Loucy (cell line): ENCODE data around the gene FOXP1.

ENCODE experiments used
- H2AFZ ChIP-seq: fragments of 200-600 bp; sonication (generic); 2 replicates; pipeline ENCODE4 v1.6.0; 2016; ENCODE audit warnings: antibody characterized with exemption, mild to moderate bottlenecking, low read length, moderate library complexity
- H3F3A ChIP-seq: fragments of 200-600 bp; 2 replicates; pipeline ENCODE4 v1.6.0; 2016; ENCODE audit warnings: antibody characterized with exemption, low read depth, mild to moderate bottlenecking
- H3K27me3 ChIP-seq: fragments of 200-600 bp; sonication (generic); 2 replicates; pipeline ENCODE4 v1.6.1; 2014; ENCODE audit warnings: low read length, mild to moderate bottlenecking; ENCODE audit not compliant: insufficient read depth, poor library complexity, severe bottlenecking
- H3K36me3 ChIP-seq: fragments of 200-600 bp; sonication (generic); 2 replicates; pipeline ENCODE4 v1.6.1; 2016; ENCODE audit warnings: low read length; ENCODE audit not compliant: insufficient read depth
- H3K4me1 ChIP-seq: fragments of 200-600 bp; sonication (generic); 2 replicates; pipeline ENCODE4 v1.5.1; 2014; ENCODE audit warnings: low read length, mild to moderate bottlenecking; ENCODE audit not compliant: insufficient read depth, poor library complexity, severe bottlenecking
- H3K4me2 ChIP-seq: fragments of 200-600 bp; sonication (generic); 2 replicates; pipeline ENCODE4 v1.6.0; 2014; ENCODE audit warnings: antibody characterized with exemption, low read length, low read depth, mild to moderate bottlenecking; ENCODE audit not compliant: poor library complexity, severe bottlenecking
- H3K4me3 ChIP-seq: fragments of 200-600 bp; sonication (generic); 2 replicates; pipeline ENCODE4 v1.5.1; 2014; ENCODE audit warnings: low read length, mild to moderate bottlenecking, mixed read lengths; ENCODE audit not compliant: poor library complexity, severe bottlenecking
- H3K79me2 ChIP-seq: fragments of 200-600 bp; sonication (generic); 2 replicates; pipeline ENCODE4 v1.6.1; 2014; ENCODE audit warnings: low read length; ENCODE audit not compliant: insufficient read depth
- H3K9ac ChIP-seq: fragments of 200-600 bp; sonication (generic); 2 replicates; pipeline ENCODE4 v1.6.0; 2014; ENCODE audit warnings: mild to moderate bottlenecking, low read depth, low read length, moderate library complexity; ENCODE audit not compliant: poor library complexity, severe bottlenecking
- H3K9me2 ChIP-seq: fragments of 200-600 bp; sonication (generic); replicated peaks from 2 replicates; pipeline ENCODE4 v1.6.1; 2016; ENCODE audit warnings: low read depth, low read length, mixed read lengths
- H3K9me3 ChIP-seq: fragments of 200-600 bp; sonication (generic); 2 replicates; pipeline ENCODE4 v1.6.1; 2014; ENCODE audit warnings: mild to moderate bottlenecking, antibody characterized with exemption, low read length, low read depth; ENCODE audit not compliant: insufficient read depth
- H4K20me1 ChIP-seq: fragments of 200-600 bp; sonication (generic); 2 replicates; pipeline ENCODE4 v1.6.0; 2014; ENCODE audit warnings: antibody characterized with exemption, low read length, mild to moderate bottlenecking; ENCODE audit not compliant: insufficient read depth, poor library complexity, severe bottlenecking
- EZH2phosphoT487 ChIP-seq: fragments of 200-600 bp; IDR thresholded peaks from 2 replicates; pipeline ENCODE4 v1.6.1; 2018; ENCODE audit warnings: antibody characterized with exemption, mild to moderate bottlenecking, moderate library complexity, borderline replicate concordance
- TF ChIP-seq, protein P1 (sequence below): fragments of 200-600 bp; sonication (generic); conservative IDR thresholded peaks from 2 replicates; pipeline ENCODE4 v1.5.1; 2014; ENCODE audit warnings: mild to moderate bottlenecking, antibody characterized with exemption, low read length

Gene FOXP1

DNA sequence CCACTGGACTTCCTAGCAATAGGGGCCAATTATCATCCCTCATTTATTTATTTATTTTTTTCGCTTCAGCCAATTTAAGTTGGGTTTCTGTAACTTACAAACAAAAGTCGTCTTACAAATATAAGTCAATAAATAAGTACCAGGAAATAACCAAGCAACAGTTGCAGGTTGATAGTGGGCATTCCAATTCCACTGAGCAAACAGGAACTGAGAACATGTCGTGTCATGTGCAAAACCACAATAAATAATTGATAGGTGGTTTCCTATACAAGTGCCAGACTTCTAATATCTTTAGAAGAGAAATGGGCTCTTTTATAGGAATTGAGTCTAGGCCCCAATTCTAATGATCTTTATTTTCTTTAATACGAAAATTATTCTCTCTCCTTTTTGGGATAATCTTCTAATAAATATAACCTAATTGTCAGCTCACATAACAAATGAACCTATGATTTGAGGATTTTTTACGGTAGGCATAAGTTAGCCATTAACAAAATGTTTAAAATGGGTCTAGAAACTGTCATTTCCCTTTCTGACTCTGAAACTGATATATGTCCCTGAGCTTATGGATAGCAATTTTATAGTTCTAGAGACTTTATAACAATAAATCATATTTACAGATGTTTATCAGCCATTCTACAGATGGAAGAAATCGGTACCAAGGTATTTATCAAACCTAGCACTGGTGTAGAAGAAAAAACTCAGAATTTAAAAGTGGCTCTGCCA, 571.8 kb downstream of the FOXP1 start:
- H3K4me3 ChIP-seq, result no peak overlapping the region
- H3K9me3 ChIP-seq, result peaks cover 3% of the 10 kb centered on the region; the same call in 1 of the 2 replicates
- peaks cover 15% of the 10 kb centered on the region for H4K20me1 ChIP-seq
- no peak overlapping the region for H3K9ac ChIP-seq
- H3K4me1 ChIP-seq, result peaks cover 21% of the 10 kb centered on the region
- no peaks in the 10 kb centered on the region for H3F3A ChIP-seq
- no peak overlapping the region for H2AFZ ChIP-seq
- peak overlapping the region; percentile 2 for H3K4me2 ChIP-seq
- H3K79me2 ChIP-seq, result peaks cover 34% of the 10 kb centered on the region; the same call in 1 of the 2 replicates
- no peak for TF ChIP-seq EZH2phosphoT487
- TF ChIP-seq, protein P1, sequence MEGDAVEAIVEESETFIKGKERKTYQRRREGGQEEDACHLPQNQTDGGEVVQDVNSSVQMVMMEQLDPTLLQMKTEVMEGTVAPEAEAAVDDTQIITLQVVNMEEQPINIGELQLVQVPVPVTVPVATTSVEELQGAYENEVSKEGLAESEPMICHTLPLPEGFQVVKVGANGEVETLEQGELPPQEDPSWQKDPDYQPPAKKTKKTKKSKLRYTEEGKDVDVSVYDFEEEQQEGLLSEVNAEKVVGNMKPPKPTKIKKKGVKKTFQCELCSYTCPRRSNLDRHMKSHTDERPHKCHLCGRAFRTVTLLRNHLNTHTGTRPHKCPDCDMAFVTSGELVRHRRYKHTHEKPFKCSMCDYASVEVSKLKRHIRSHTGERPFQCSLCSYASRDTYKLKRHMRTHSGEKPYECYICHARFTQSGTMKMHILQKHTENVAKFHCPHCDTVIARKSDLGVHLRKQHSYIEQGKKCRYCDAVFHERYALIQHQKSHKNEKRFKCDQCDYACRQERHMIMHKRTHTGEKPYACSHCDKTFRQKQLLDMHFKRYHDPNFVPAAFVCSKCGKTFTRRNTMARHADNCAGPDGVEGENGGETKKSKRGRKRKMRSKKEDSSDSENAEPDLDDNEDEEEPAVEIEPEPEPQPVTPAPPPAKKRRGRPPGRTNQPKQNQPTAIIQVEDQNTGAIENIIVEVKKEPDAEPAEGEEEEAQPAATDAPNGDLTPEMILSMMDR, result no peak
- H3K36me3 ChIP-seq, result peaks cover 35% of the 10 kb centered on the region; the same call in 1 of the 2 replicates
- no peaks in the 10 kb centered on the region for H3K27me3 ChIP-seq
- no peaks in the 10 kb centered on the region for H3K9me2 ChIP-seq

DNA sequence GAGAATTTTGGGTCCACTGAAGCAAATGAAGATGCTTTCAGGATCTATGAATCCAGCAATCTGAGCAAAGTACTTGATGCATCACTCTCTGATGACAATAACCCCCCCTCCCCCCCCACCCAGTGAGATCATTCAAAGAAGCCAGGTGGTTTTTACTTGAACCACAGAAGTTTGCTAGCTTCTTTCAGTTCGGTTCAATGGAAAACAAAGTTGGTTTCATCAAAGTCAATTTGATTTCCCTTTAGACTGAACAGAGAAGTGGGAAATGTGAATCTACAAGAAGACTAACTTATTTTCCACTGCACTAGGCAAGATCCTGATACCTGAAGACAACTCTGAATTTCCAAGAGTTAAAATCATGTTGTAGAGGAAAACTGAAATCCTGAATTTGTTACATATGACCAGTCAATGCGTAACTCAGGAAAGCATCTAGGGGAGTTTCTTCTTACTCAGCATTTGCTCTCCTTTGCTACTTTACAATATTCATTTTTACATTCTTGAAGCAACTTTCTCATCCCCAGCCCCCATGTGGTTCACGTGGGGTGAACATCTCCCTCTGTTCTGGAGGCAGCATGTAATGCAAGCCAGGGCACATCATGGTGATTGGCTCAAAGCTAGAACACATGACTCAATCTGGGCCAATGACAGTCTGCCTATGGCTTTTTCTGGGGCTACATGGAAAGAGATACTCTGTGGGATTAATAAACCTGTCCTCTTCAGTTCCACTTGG, 572.6 kb downstream of the FOXP1 start:
- Histone ChIP-seq H3K9me3 (peaks cover 3% of the 10 kb centered on the region; the same call in 1 of the 2 replicates), H3K4me2 (peak overlapping the region; percentile 2), H3F3A (no peaks in the 10 kb centered on the region), H3K36me3 (peaks cover 35% of the 10 kb centered on the region; the same call in 1 of the 2 replicates), H3K9me2 (no peaks in the 10 kb centered on the region), H3K4me3 (no peak overlapping the region), H3K27me3 (no peaks in the 10 kb centered on the region), H2AFZ (no peak overlapping the region), H3K4me1 (peaks cover 21% of the 10 kb centered on the region), H3K9ac (no peak overlapping the region), H4K20me1 (peaks cover 15% of the 10 kb centered on the region), H3K79me2 (peaks cover 31% of the 10 kb centered on the region; the same call in 1 of the 2 replicates)
- no peak for TF ChIP-seq EZH2phosphoT487
- TF ChIP-seq, protein P1, result no peak

DNA sequence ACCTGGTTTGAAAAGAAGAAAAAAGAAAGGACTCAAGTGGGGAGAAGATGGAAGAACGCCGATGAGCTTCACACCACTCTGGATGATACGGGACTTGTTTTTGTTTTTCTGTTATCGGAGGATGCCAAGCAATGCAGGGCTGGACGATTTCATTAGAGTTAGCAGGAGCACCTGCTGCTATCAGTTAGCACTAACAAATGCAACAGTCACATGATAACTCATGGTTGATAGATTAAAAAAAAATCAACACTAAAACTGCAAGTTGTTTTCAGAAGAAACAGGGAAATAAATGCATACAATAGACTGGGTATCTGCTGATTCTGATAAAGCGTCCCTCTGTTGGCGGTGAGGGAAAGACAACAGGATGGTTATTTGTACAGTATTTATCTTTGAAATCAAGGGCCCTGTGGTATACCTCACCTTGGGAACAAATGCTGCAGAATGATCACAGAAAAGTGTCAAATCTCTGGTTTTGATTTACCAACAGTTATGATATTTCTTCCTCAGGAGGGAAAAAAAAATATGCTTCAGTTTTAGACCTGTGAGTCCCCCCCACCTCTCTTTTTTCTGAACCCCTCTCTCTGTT, 575.1 kb downstream of the FOXP1 start:
- no peak for TF ChIP-seq EZH2phosphoT487
- TF ChIP-seq, protein P1, result no peak
- Histone ChIP-seq H3K27me3 (no peaks in the 10 kb centered on the region), H3K9me2 (no peaks in the 10 kb centered on the region), H2AFZ (no peak overlapping the region), H3K79me2 (peaks cover 43% of the 10 kb centered on the region; the same call in 1 of the 2 replicates), H3K4me1 (peaks cover 21% of the 10 kb centered on the region), H3K36me3 (peaks cover 25% of the 10 kb centered on the region), H4K20me1 (peaks cover 15% of the 10 kb centered on the region), H3F3A (no peaks in the 10 kb centered on the region), H3K9me3 (no peaks in the 10 kb centered on the region), H3K4me2 (no peak overlapping the region), H3K4me3 (no peak overlapping the region), H3K9ac (no peak overlapping the region)
